HepG2 (cell line): ENCODE results near the gene ANXA9. TPM values are rescaled to one million over a fixed set of nuclear protein-coding genes. Genes with fewer than 3 reads are reported as not detected.

Source experiments
- CTCF ChIP-seq: sonication (generic); formaldehyde crosslinking; IDR thresholded peaks from 2 replicates; pipeline ENCODE4 v1.5.0; 2020; ENCODE audit warnings: mild to moderate bottlenecking, missing genetic modification reagents, moderate library complexity
- ESRRA ChIP-seq: sonication (generic); formaldehyde crosslinking; IDR thresholded peaks from 2 replicates; pipeline ENCODE4 v1.5.1; 2020; ENCODE audit warnings: mild to moderate bottlenecking, low read depth, missing genetic modification reagents
- GATAD2A ChIP-seq: IDR thresholded peaks from 2 replicates; pipeline ENCODE4 v1.6.1; 2016
- KAT8 ChIP-seq: IDR thresholded peaks from 2 replicates; pipeline ENCODE4 v1.6.1; 2016; ENCODE audit warnings: missing genetic modification reagents, missing compliant biosample characterization
- PAXIP1 ChIP-seq: sonication (generic); formaldehyde crosslinking; conservative IDR thresholded peaks from 2 replicates; pipeline ENCODE4 v1.4.0; 2020; ENCODE audit warnings: mild to moderate bottlenecking, missing genetic modification reagents, moderate library complexity
- PITX1 ChIP-seq: sonication (generic); formaldehyde crosslinking; IDR thresholded peaks from 2 replicates; pipeline ENCODE4 v1.5.1; 2020; ENCODE audit warnings: mild to moderate bottlenecking, missing genetic modification reagents
- POLR2AphosphoS5 ChIP-seq: IDR thresholded peaks from 2 replicates; pipeline ENCODE4 v1.6.1; 2012; ENCODE audit warnings: low read depth, low read length
- SALL1 ChIP-seq: sonication (generic); formaldehyde crosslinking; IDR thresholded peaks from 2 replicates; pipeline ENCODE4 v1.8.0; 2022; ENCODE audit warnings: mild to moderate bottlenecking, missing genetic modification reagents
- THYN1 ChIP-seq: sonication (generic); formaldehyde crosslinking; IDR thresholded peaks from 2 replicates; pipeline ENCODE4 v1.8.1; 2023; ENCODE audit warnings: low read depth, mild to moderate bottlenecking, moderate library complexity, missing genetic modification reagents, borderline replicate concordance
- ZBTB3 ChIP-seq: sonication (generic); formaldehyde crosslinking; IDR thresholded peaks from 2 replicates; pipeline ENCODE4 v1.4.0; 2020; ENCODE audit warnings: low read depth, mild to moderate bottlenecking, moderate library complexity, missing genetic modification reagents, borderline replicate concordance
- ZNF12 ChIP-seq: sonication (generic); formaldehyde crosslinking; IDR thresholded peaks from 2 replicates; pipeline ENCODE4 v1.5.0; 2020; ENCODE audit warnings: missing genetic modification reagents
- ZNF646 ChIP-seq: sonication (generic); formaldehyde crosslinking; IDR thresholded peaks from 2 replicates; pipeline ENCODE4 v1.9.0; 2021; ENCODE audit warnings: mild to moderate bottlenecking, missing genetic modification reagents
- ZNF781 ChIP-seq: sonication (generic); formaldehyde crosslinking; IDR thresholded peaks from 2 replicates; pipeline ENCODE4 v1.5.1; 2020; ENCODE audit warnings: borderline replicate concordance, mild to moderate bottlenecking, missing genetic modification reagents; ENCODE audit errors: not compliant biosample characterization
- polyA plus RNA-seq, 8 experiments: library from polyadenylated mRNA; depleted of rRNA in 3 of 8; stranded (reverse) in 7 of 8; unstranded in 1 of 8; fragments of >200 nt; fragmentation: Illumina TruSeq in 4 of 8; extraction: Trizol in 4 of 8; gene quantifications; 2 replicates each; pipeline versions ENCODE4 v1.2.1 to v1.2.3, GENCODE V29; 2011 to 2016; ENCODE audit warnings: low read depth in 4 of 8, missing spikeins in 1 of 8, mixed read lengths in 1 of 8; ENCODE audit not compliant: insufficient read depth in 1 of 8
- total RNA-seq, 5 experiments: library from RNA; depleted of rRNA; stranded (reverse); fragments of >200 nt; fragmentation: Illumina TruSeq; extraction: Trizol; gene quantifications; 2 replicates each; pipeline ENCODE4 v1.2.3, GENCODE V29; 2016; ENCODE audit warnings: low read depth in 1 of 5
- TF ChIP-seq, protein P1 (sequence below): sonication (generic); formaldehyde crosslinking; IDR thresholded peaks from 2 replicates; pipeline ENCODE4 v1.5.0; 2020; ENCODE audit warnings: mild to moderate bottlenecking, missing genetic modification reagents

The ANXA9 gene
- total and polyA plus RNA-seq, 2 of the 13 experiments (the other 11 are each of a cell fraction or from before 2014, with no cell fraction given), result 13.3 to 23.9 TPM

GRCh38 chr1:151006327-151007052 lies 24.4 kb downstream of the ANXA9 start, which contains the start of gene MINDY1 (continued):
- TF ChIP-seq ZNF646 (CRISPR knock-in tag) (no peak), ZNF781 (CRISPR knock-in tag) (no peak), GATAD2A (peak; percentile 33; the same call in 1 of the 2 replicates), CTCF (peak; percentile 72), POLR2AphosphoS5 (peak; percentile 71), ESRRA (0 out of 2 replicates have a peak, but pooled peaks have one; percentile 4), PITX1 (CRISPR knock-in tag) (0 out of 2 replicates have a peak, but pooled peaks have one; percentile 41), KAT8 (peak; percentile 37), THYN1 (no peak), SALL1 (peak; percentile 49; the same call in 1 of the 2 replicates), ZBTB3 (CRISPR knock-in tag) (0 out of 2 replicates have a peak, but pooled peaks have one; percentile 9), ZNF12 (peak; percentile 49; the same call in 1 of the 2 replicates), PAXIP1 (CRISPR knock-in tag) (peak; percentile 34; the same call in 1 of the 2 replicates)
- TF ChIP-seq, protein P1, sequence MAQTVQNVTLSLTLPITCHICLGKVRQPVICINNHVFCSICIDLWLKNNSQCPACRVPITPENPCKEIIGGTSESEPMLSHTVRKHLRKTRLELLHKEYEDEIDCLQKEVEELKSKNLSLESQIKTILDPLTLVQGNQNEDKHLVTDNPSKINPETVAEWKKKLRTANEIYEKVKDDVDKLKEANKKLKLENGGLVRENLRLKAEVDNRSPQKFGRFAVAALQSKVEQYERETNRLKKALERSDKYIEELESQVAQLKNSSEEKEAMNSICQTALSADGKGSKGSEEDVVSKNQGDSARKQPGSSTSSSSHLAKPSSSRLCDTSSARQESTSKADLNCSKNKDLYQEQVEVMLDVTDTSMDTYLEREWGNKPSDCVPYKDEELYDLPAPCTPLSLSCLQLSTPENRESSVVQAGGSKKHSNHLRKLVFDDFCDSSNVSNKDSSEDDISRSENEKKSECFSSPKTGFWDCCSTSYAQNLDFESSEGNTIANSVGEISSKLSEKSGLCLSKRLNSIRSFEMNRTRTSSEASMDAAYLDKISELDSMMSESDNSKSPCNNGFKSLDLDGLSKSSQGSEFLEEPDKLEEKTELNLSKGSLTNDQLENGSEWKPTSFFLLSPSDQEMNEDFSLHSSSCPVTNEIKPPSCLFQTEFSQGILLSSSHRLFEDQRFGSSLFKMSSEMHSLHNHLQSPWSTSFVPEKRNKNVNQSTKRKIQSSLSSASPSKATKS (CRISPR knock-in tag), result 0 out of 2 replicates have a peak, but pooled peaks have one; percentile 43
